Keratinocyte (primary cell): ENCODE results near the gene TEX53. TPM values are rescaled to one million over a fixed set of nuclear protein-coding genes. Genes with fewer than 3 reads are reported as not detected.

Experiments used
- DNase-seq: peaks from one replicate; pipeline ENCODE4 v3.0.0-alpha.2; 2011; ENCODE audit warnings: low read depth, missing footprints, low spot score
- FAIRE-seq: peaks from 2 replicates; lab custom pipeline; 2011; peaks lifted over from hg19 to GRCh38; lab: Jason Lieb, UNC
- H2AFZ ChIP-seq: 2 replicates; pipeline ENCODE4 v1.6.0; 2012; ENCODE audit warnings: low read length, control low read depth, inconsistent platforms; ENCODE audit not compliant: control insufficient read depth
- H3K27ac ChIP-seq: 2 replicates; pipeline ENCODE4 v1.5.1; 2011; ENCODE audit warnings: low read length; ENCODE audit not compliant: control insufficient read depth, insufficient read depth
- H3K27me3 ChIP-seq: 3 replicates; pipeline ENCODE4 v1.6.0; 2011; ENCODE audit warnings: low read length; ENCODE audit not compliant: control insufficient read depth, insufficient read depth; ENCODE audit errors: extremely low read depth
- H3K36me3 ChIP-seq, 2 experiments: 2 replicates in 1 of 2; 3 replicates in 1 of 2; pipeline ENCODE4 v1.5.1; 2011; ENCODE audit warnings: low read length in 2 of 2, mild to moderate bottlenecking in 1 of 2; ENCODE audit not compliant: control insufficient read depth in 2 of 2, insufficient read depth in 2 of 2; ENCODE audit errors: extremely low read depth in 1 of 2
- H3K4me1 ChIP-seq: 3 replicates; pipeline ENCODE4 v1.5.1; 2011; ENCODE audit warnings: low read length; ENCODE audit not compliant: control insufficient read depth, insufficient read depth; ENCODE audit errors: extremely low read depth
- H3K4me2 ChIP-seq: 3 replicates; pipeline ENCODE4 v1.6.0; 2011; ENCODE audit warnings: low read depth, low read length; ENCODE audit not compliant: control insufficient read depth, insufficient read depth; ENCODE audit errors: extremely low read depth
- H3K4me3 ChIP-seq, 3 experiments: fragments of 200-600 bp in 1 of 3; sonication (generic) in 1 of 3; 2 replicates in 2 of 3; 3 replicates in 1 of 3; pipeline ENCODE4 v1.5.1; 2011 to 2016; ENCODE audit warnings: low read length in 3 of 3, mild to moderate bottlenecking in 3 of 3, control low read depth in 2 of 3, inconsistent platforms in 1 of 3, low read depth in 1 of 3, mixed read lengths in 1 of 3, mixed run types in 1 of 3, moderate library complexity in 1 of 3; ENCODE audit not compliant: control insufficient read depth in 2 of 3, insufficient read depth in 2 of 3; ENCODE audit errors: extremely low read depth in 1 of 3
- H3K79me2 ChIP-seq: 2 replicates; pipeline ENCODE4 v1.6.0; 2012; ENCODE audit warnings: low read length; ENCODE audit not compliant: control insufficient read depth, insufficient read depth
- H3K9ac ChIP-seq: 3 replicates; pipeline ENCODE4 v1.6.0; 2011; ENCODE audit warnings: low read length; ENCODE audit not compliant: control insufficient read depth, insufficient read depth; ENCODE audit errors: extremely low read depth
- H3K9me1 ChIP-seq: 3 replicates; pipeline ENCODE4 v1.6.0; 2011; ENCODE audit warnings: low read length; ENCODE audit not compliant: control insufficient read depth, insufficient read depth; ENCODE audit errors: extremely low read depth
- H3K9me3 ChIP-seq: 2 replicates; pipeline ENCODE4 v1.5.1; 2012; ENCODE audit warnings: low read depth, low read length; ENCODE audit not compliant: control insufficient read depth
- H4K20me1 ChIP-seq: 3 replicates; pipeline ENCODE4 v1.6.0; 2011; ENCODE audit warnings: low read length; ENCODE audit not compliant: control insufficient read depth, insufficient read depth; ENCODE audit errors: extremely low read depth
- EZH2 ChIP-seq: IDR thresholded peaks from one replicate; pipeline ENCODE4 v1.6.1; 2012; ENCODE audit warnings: inconsistent platforms, mild to moderate bottlenecking, low read length, moderate library complexity
- dilution Hi-C: fragments of 300-500 bp; cut with MboI; formaldehyde crosslinking; loops from one replicate; pipeline ENCODE4 v1.7.0; 2020; ENCODE audit warnings: low sequenced_read_pairs; ENCODE audit not compliant: extremely low pct_ligation_motif_present
- polyA plus RNA-seq, 5 experiments: library from polyadenylated mRNA; depleted of rRNA in 3 of 5; stranded (reverse) in 3 of 5; stranded (forward) in 1 of 5; unstranded in 1 of 5; fragments of >200 nt; gene quantifications; 1 replicate in 1 of 5; 2 replicates in 3 of 5; 3 replicates in 1 of 5; pipeline versions ENCODE4 v1.2.1 to v1.2.3, GENCODE V29; 2011 to 2012; ENCODE audit warnings: missing spikeins in 2 of 5, low read depth in 1 of 5, low replicate concordance in 1 of 5
- TF ChIP-seq, protein P1 (sequence below), 3 experiments: IDR thresholded peaks in 1 of 3; conservative IDR thresholded peaks in 1 of 3; optimal IDR thresholded peaks in 1 of 3; 2 replicates in 2 of 3; 3 replicates in 1 of 3; pipeline versions ENCODE3 to v1.5.1; 2011; ENCODE audit warnings: low read length in 3 of 3, mild to moderate bottlenecking in 3 of 3, moderate library complexity in 2 of 3, control low read depth in 1 of 3, inconsistent platforms in 1 of 3; ENCODE audit not compliant: insufficient read depth in 2 of 3; ENCODE audit errors: extremely low read depth in 1 of 3

Gene TEX53
- polyA plus RNA-seq, 1 donor (not counting 4 experiments of a cell fraction or from before 2014, with no cell fraction given): not detected

GRCh38 chr9:114608525-114608796 is 49.1 kb downstream of the TEX53 start:
- H3K36me3 ChIP-seq: no peaks in the 10 kb centered on the region
- no peak for DNase-seq
- dilution Hi-C loops: no loop called here

GRCh38 chr9:114607671-114608524 is 49.7 kb downstream of the TEX53 start:
- no peak overlapping the region for H3K9ac ChIP-seq
- no peak overlapping the region for H3K4me3 ChIP-seq
- no peaks in the 10 kb centered on the region for H4K20me1 ChIP-seq
- dilution Hi-C loops: no loop called here
- FAIRE-seq (no peak), DNase-seq (no peak)
- H3K27ac ChIP-seq: no peak overlapping the region
- no peak overlapping the region for H2AFZ ChIP-seq
- no peaks in the 10 kb centered on the region for H3K9me3 ChIP-seq
- no peak overlapping the region for H3K4me2 ChIP-seq
- no peaks in the 10 kb centered on the region for H3K79me2 ChIP-seq
- H3K27me3 ChIP-seq: no peaks in the 10 kb centered on the region
- H3K36me3 ChIP-seq: no peaks in the 10 kb centered on the region
- no peaks in the 10 kb centered on the region for H3K9me1 ChIP-seq
- peaks cover 22% of the 10 kb centered on the region for H3K4me1 ChIP-seq
- TF ChIP-seq, protein P1, sequence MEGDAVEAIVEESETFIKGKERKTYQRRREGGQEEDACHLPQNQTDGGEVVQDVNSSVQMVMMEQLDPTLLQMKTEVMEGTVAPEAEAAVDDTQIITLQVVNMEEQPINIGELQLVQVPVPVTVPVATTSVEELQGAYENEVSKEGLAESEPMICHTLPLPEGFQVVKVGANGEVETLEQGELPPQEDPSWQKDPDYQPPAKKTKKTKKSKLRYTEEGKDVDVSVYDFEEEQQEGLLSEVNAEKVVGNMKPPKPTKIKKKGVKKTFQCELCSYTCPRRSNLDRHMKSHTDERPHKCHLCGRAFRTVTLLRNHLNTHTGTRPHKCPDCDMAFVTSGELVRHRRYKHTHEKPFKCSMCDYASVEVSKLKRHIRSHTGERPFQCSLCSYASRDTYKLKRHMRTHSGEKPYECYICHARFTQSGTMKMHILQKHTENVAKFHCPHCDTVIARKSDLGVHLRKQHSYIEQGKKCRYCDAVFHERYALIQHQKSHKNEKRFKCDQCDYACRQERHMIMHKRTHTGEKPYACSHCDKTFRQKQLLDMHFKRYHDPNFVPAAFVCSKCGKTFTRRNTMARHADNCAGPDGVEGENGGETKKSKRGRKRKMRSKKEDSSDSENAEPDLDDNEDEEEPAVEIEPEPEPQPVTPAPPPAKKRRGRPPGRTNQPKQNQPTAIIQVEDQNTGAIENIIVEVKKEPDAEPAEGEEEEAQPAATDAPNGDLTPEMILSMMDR (optimal IDR thresholded peaks at IDR 0.05 in 1 of 3, IDR thresholded peaks at IDR 0.05 in 1 of 3, conservative IDR thresholded peaks at IDR 0.05 in 1 of 3; ENCODE audit: extremely low read depth in 1 of 3, insufficient read depth in 2 of 3, low read length in 3 of 3): no peak
- TF ChIP-seq EZH2: no peak

More at GRCh38 chr9:114608525-114608796, 49.1 kb downstream of the TEX53 start:
- H2AFZ ChIP-seq: no peak overlapping the region
- no peaks in the 10 kb centered on the region for H4K20me1 ChIP-seq
- no peaks in the 10 kb centered on the region for H3K9me1 ChIP-seq
- H3K27me3 ChIP-seq: no peaks in the 10 kb centered on the region
- no peak overlapping the region for H3K27ac ChIP-seq
- no peak for FAIRE-seq
- H3K4me1 ChIP-seq: peaks cover 22% of the 10 kb centered on the region
- H3K9me3 ChIP-seq: no peaks in the 10 kb centered on the region
- no peak overlapping the region for H3K4me2 ChIP-seq
- no peak for TF ChIP-seq EZH2
- TF ChIP-seq, protein P1 (optimal IDR thresholded peaks at IDR 0.05 in 1 of 3, IDR thresholded peaks at IDR 0.05 in 1 of 3, conservative IDR thresholded peaks at IDR 0.05 in 1 of 3; ENCODE audit: extremely low read depth in 1 of 3, insufficient read depth in 2 of 3, low read length in 3 of 3): no peak
- H3K79me2 ChIP-seq: no peaks in the 10 kb centered on the region
- no peak overlapping the region for H3K9ac ChIP-seq
- no peak overlapping the region for H3K4me3 ChIP-seq
